ENCODE results near the gene MX1.

The MX1 gene

GRCh38 chr21:41460578-41461527, 34.8 kb downstream of the MX1 start:
- FAIRE-seq = no peak

- FAIRE-seq = no peak
Observed at GRCh38 chr21:41465176-41465781, 39.2 kb downstream of the MX1 start.

GRCh38 chr21:41466024-41466820, 40.2 kb downstream of the MX1 start:
- no peak for FAIRE-seq

GRCh38 chr21:41470054-41470453, 44.0 kb downstream of the MX1 start:
- FAIRE-seq = no peak

- no peak for FAIRE-seq
Observed at GRCh38 chr21:41472753-41473548, 46.9 kb downstream of the MX1 start.

GRCh38 chr21:41475714-41476420, 49.8 kb downstream of the MX1 start:
- no peak for FAIRE-seq

GRCh38 chr21:41477641-41478318, 51.7 kb downstream of the MX1 start:
- no peak for FAIRE-seq

GRCh38 chr21:41478319-41479177, 52.5 kb downstream of the MX1 start:
- FAIRE-seq = no peak

GRCh38 chr21:41479686-41480085, 53.6 kb downstream of the MX1 start:
- FAIRE-seq = no peak

GRCh38 chr21:41480086-41480690, 54.1 kb downstream of the MX1 start:
- FAIRE-seq = no peak

GRCh38 chr21:41481191-41481590, 55.2 kb downstream of the MX1 start:
- no peak for FAIRE-seq

GRCh38 chr21:41482301-41482700, 56.3 kb downstream of the MX1 start:
- peak; percentile 82 for FAIRE-seq

- no peak for FAIRE-seq
Observed at GRCh38 chr21:41482980-41483379, 56.9 kb downstream of the MX1 start.

GRCh38 chr21:41483415-41483814, 57.4 kb downstream of the MX1 start:
- FAIRE-seq = no peak

GRCh38 chr21:41483973-41484372, 57.9 kb downstream of the MX1 start:
- no peak for FAIRE-seq

GRCh38 chr21:41487082-41487481, 61.0 kb downstream of the MX1 start:
- no peak for FAIRE-seq

- FAIRE-seq = no peak
Observed at GRCh38 chr21:41488080-41488479, 62.0 kb downstream of the MX1 start.

GRCh38 chr21:41489329-41489728, 63.3 kb downstream of the MX1 start:
- no peak for FAIRE-seq

GRCh38 chr21:41490330-41490729, 64.3 kb downstream of the MX1 start:
- FAIRE-seq = no peak

GRCh38 chr21:41491412-41491811, 65.4 kb downstream of the MX1 start:
- FAIRE-seq = no peak

Measured in TTC549 (cell line).